K562 (cell line): ENCODE measurements around the gene CNFN.
A peak's percentile ranks its signal among the peaks of the same experiment; 100 is the strongest.

Experiments used
- AFF1 ChIP-seq, 2 experiments: fragments of 450-650 bp; IDR thresholded peaks; 2 replicates each; pipeline ENCODE4 v1.6.1; 2018; ENCODE audit warnings: mild to moderate bottlenecking in 2 of 2, low read depth in 1 of 2; ENCODE audit not compliant: partially characterized antibody in 2 of 2
- BRF1 ChIP-seq: IDR thresholded peaks from 3 replicates; pipeline ENCODE4 v1.6.1; 2011; ENCODE audit warnings: borderline replicate concordance, mild to moderate bottlenecking; ENCODE audit not compliant: insufficient read length; ENCODE audit errors: extremely low read depth
- CEBPB ChIP-seq: fragments of 450-650 bp; IDR thresholded peaks from 2 replicates; pipeline ENCODE4 v1.6.1; 2016; ENCODE audit warnings: missing genetic modification characterization, missing compliant biosample characterization
- COPS2 ChIP-seq: fragments of 450-650 bp; conservative IDR thresholded peaks from 2 replicates; pipeline ENCODE4 v1.6.1; 2016; ENCODE audit warnings: mild to moderate bottlenecking, moderate library complexity
- CTCF ChIP-seq, 3 experiments: IDR thresholded peaks in 2 of 3; conservative IDR thresholded peaks in 1 of 3; 2 replicates each; pipeline ENCODE4 v1.5.1; 2011 to 2012; ENCODE audit warnings: low read length in 3 of 3, mild to moderate bottlenecking in 3 of 3, control low read depth in 2 of 3, improper control_type of control experiment in 1 of 3, inconsistent platforms in 1 of 3, low read depth in 1 of 3, mixed read lengths in 1 of 3, moderate library complexity in 1 of 3; ENCODE audit not compliant: insufficient read depth in 2 of 3
- ESRRA ChIP-seq: fragments of 450-650 bp; IDR thresholded peaks from 2 replicates; pipeline ENCODE4 v1.6.1; 2014; ENCODE audit warnings: low read depth, mild to moderate bottlenecking, moderate library complexity, borderline replicate concordance
- FOXK1 ChIP-seq: sonication (generic); formaldehyde crosslinking; IDR thresholded peaks from 2 replicates; pipeline ENCODE4 v1.8.0; 2022; ENCODE audit warnings: missing genetic modification reagents, mild to moderate bottlenecking, borderline replicate concordance
- FOXM1 ChIP-seq, 2 experiments: fragments of 450-650 bp in 1 of 2; sonication (generic) in 1 of 2; formaldehyde crosslinking in 1 of 2; IDR thresholded peaks; 2 replicates each; pipeline versions ENCODE4 v1.6.1 to v1.9.0; 2017 to 2022; ENCODE audit warnings: low read depth in 2 of 2, mild to moderate bottlenecking in 2 of 2, missing genetic modification reagents in 1 of 2, moderate library complexity in 1 of 2
- GTF2B ChIP-seq: IDR thresholded peaks from 2 replicates; pipeline ENCODE4 v1.6.1; 2011; ENCODE audit not compliant: insufficient read length; ENCODE audit errors: extremely low read depth
- HNRNPK ChIP-seq: fragments of 200-400 bp; formaldehyde crosslinking; IDR thresholded peaks from one replicate; pipeline ENCODE4 v1.6.1; 2018; ENCODE audit warnings: mild to moderate bottlenecking, low read depth, low read length; ENCODE audit not compliant: poor library complexity, severe bottlenecking
- JUNB ChIP-seq: fragments of 450-650 bp; formaldehyde crosslinking; conservative IDR thresholded peaks from 2 replicates; pipeline ENCODE4 v1.4.0; 2020; ENCODE audit warnings: mild to moderate bottlenecking
- NFIC ChIP-seq: fragments of 450-650 bp; IDR thresholded peaks from 2 replicates; pipeline ENCODE4 v1.6.1; 2017; ENCODE audit warnings: mild to moderate bottlenecking, inconsistent platforms
- YY1 ChIP-seq, 3 experiments: IDR thresholded peaks; 2 replicates each; pipeline ENCODE4 v1.6.1; 2011; ENCODE audit warnings: low read length in 2 of 3, mild to moderate bottlenecking in 2 of 3, moderate library complexity in 2 of 3, borderline replicate concordance in 1 of 3, control low read depth in 1 of 3, low read depth in 1 of 3; ENCODE audit not compliant: insufficient read depth in 3 of 3, insufficient replicate concordance in 2 of 3, control insufficient read depth in 1 of 3, insufficient read length in 1 of 3; ENCODE audit errors: extremely low read depth in 1 of 3

- TF ChIP-seq FOXM1 (IDR thresholded peaks at IDR 0.05; ENCODE audit: low read depth) (peak; percentile 12; the same call in 1 of the 2 replicates), FOXM1 (CRISPR knock-in tag; IDR thresholded peaks at IDR 0.05; ENCODE audit: low read depth) (no peak), JUNB (CRISPR knock-in tag) (no peak), GTF2B (no peak), FOXK1 (CRISPR knock-in tag) (no peak), AFF1 (IDR thresholded peaks at IDR 0.05; ENCODE audit: low read depth in 1 of 2, partially characterized antibody in 2 of 2) (no peak), CEBPB (tag) (no peak), COPS2 (no peak), ESRRA (no peak; the same call in 1 of the 2 replicates), BRF1 (no peak), CTCF (IDR thresholded peaks at IDR 0.05 in 2 of 3, conservative IDR thresholded peaks at IDR 0.05 in 1 of 3; ENCODE audit: insufficient read depth in 2 of 3, low read depth in 1 of 3, low read length in 3 of 3) (no peak), YY1 (IDR thresholded peaks at IDR 0.05; ENCODE audit: borderline replicate concordance in 1 of 3, control insufficient read depth in 1 of 3, extremely low read depth in 1 of 3, insufficient read depth in 3 of 3, insufficient read length in 1 of 3, insufficient replicate concordance in 2 of 3, low read depth in 1 of 3, low read length in 2 of 3) (peak in 2 of 3 experiments; percentile 11 to 45), NFIC (peak; percentile 52; the same call in 1 of the 2 replicates), HNRNPK (no peak)
Observed at GRCh38 chr19:42396381-42397262, 6.5 kb upstream of the CNFN start.
